HepG2 (cell line): ENCODE measurements around the gene GFPT2. TPM values are rescaled to one million over a fixed set of nuclear protein-coding genes. Genes with fewer than 3 reads are reported as not detected.

ENCODE experiments used
- GATAD2A ChIP-seq: IDR thresholded peaks from 2 replicates; pipeline ENCODE4 v1.6.1; 2016
- JARID2 ChIP-seq: sonication (generic); formaldehyde crosslinking; IDR thresholded peaks from 2 replicates; pipeline ENCODE4 v1.8.1; 2023; ENCODE audit warnings: missing genetic modification reagents, inconsistent platforms; ENCODE audit not compliant: insufficient replicate concordance
- MTF1 ChIP-seq: sonication (generic); formaldehyde crosslinking; IDR thresholded peaks from 2 replicates; pipeline ENCODE4 v1.5.0; 2020; ENCODE audit warnings: missing genetic modification reagents
- NBN ChIP-seq: fragments of 450-650 bp; conservative IDR thresholded peaks from 2 replicates; pipeline ENCODE4 v1.6.1; 2017
- PLRG1 ChIP-seq: fragments of 450-650 bp; conservative IDR thresholded peaks from 2 replicates; pipeline ENCODE4 v1.6.1; 2016
- SP140L ChIP-seq: sonication (generic); formaldehyde crosslinking; IDR thresholded peaks from 2 replicates; pipeline ENCODE4 v1.4.0; 2020; ENCODE audit warnings: missing genetic modification reagents, borderline replicate concordance
- ZC3H4 ChIP-seq: sonication (generic); formaldehyde crosslinking; IDR thresholded peaks from 2 replicates; pipeline ENCODE4 v1.4.0; 2020; ENCODE audit warnings: missing genetic modification reagents, borderline replicate concordance
- ZFY ChIP-seq: sonication (generic); formaldehyde crosslinking; IDR thresholded peaks from 2 replicates; pipeline ENCODE4 v1.4.0; 2020; ENCODE audit warnings: missing genetic modification reagents
- ZNF160 ChIP-seq: sonication (generic); formaldehyde crosslinking; IDR thresholded peaks from 2 replicates; pipeline ENCODE4 v1.8.0; 2022; ENCODE audit warnings: mild to moderate bottlenecking, inconsistent platforms, missing genetic modification reagents
- ZNF33B ChIP-seq: sonication (generic); formaldehyde crosslinking; IDR thresholded peaks from 2 replicates; pipeline ENCODE4 v1.5.1; 2020; ENCODE audit warnings: mild to moderate bottlenecking, missing genetic modification reagents
- ZNF350 ChIP-seq: sonication (generic); formaldehyde crosslinking; IDR thresholded peaks from 2 replicates; pipeline ENCODE4 v1.4.0; 2020; ENCODE audit warnings: mild to moderate bottlenecking, low read depth, missing genetic modification reagents, borderline replicate concordance
- ZNF562 ChIP-seq: sonication (generic); formaldehyde crosslinking; IDR thresholded peaks from 2 replicates; pipeline ENCODE4 v1.8.0; 2022; ENCODE audit warnings: missing genetic modification reagents, borderline replicate concordance
- ZNF570 ChIP-seq: sonication (generic); formaldehyde crosslinking; IDR thresholded peaks from 2 replicates; pipeline ENCODE4 v1.4.0; 2020; ENCODE audit warnings: mild to moderate bottlenecking, missing genetic modification reagents, borderline replicate concordance
- ZNF768 ChIP-seq: sonication (generic); formaldehyde crosslinking; IDR thresholded peaks from 2 replicates; pipeline ENCODE4 v1.4.0; 2020; ENCODE audit warnings: missing genetic modification reagents
- ZNF780A ChIP-seq: sonication (generic); formaldehyde crosslinking; IDR thresholded peaks from 2 replicates; pipeline ENCODE4 v1.8.0; 2022; ENCODE audit warnings: mild to moderate bottlenecking, missing genetic modification reagents, moderate library complexity
- ZNF782 ChIP-seq: sonication (generic); formaldehyde crosslinking; IDR thresholded peaks from 2 replicates; pipeline ENCODE4 v1.4.0; 2020; ENCODE audit warnings: missing genetic modification reagents, mild to moderate bottlenecking, borderline replicate concordance
- polyA plus RNA-seq, 8 experiments: library from polyadenylated mRNA; depleted of rRNA in 3 of 8; stranded (reverse) in 7 of 8; unstranded in 1 of 8; fragments of >200 nt; fragmentation: Illumina TruSeq in 4 of 8; extraction: Trizol in 4 of 8; gene quantifications; 2 replicates each; pipeline versions ENCODE4 v1.2.1 to v1.2.3, GENCODE V29; 2011 to 2016; ENCODE audit warnings: low read depth in 4 of 8, missing spikeins in 1 of 8, mixed read lengths in 1 of 8; ENCODE audit not compliant: insufficient read depth in 1 of 8
- total RNA-seq, 5 experiments: library from RNA; depleted of rRNA; stranded (reverse); fragments of >200 nt; fragmentation: Illumina TruSeq; extraction: Trizol; gene quantifications; 2 replicates each; pipeline ENCODE4 v1.2.3, GENCODE V29; 2016; ENCODE audit warnings: low read depth in 1 of 5
- TF ChIP-seq, protein P1 (sequence below): sonication (generic); formaldehyde crosslinking; IDR thresholded peaks from 2 replicates; pipeline ENCODE4 v1.8.1; 2022; ENCODE audit warnings: mild to moderate bottlenecking, missing genetic modification reagents
- TF ChIP-seq, protein P2 (sequence below): sonication (generic); formaldehyde crosslinking; IDR thresholded peaks from 2 replicates; pipeline ENCODE4 v1.5.0; 2020; ENCODE audit warnings: missing genetic modification reagents, mild to moderate bottlenecking, borderline replicate concordance
- TF ChIP-seq, protein P3 (sequence below): sonication (generic); formaldehyde crosslinking; IDR thresholded peaks from 2 replicates; pipeline ENCODE4 v1.4.0; 2020; ENCODE audit warnings: missing genetic modification reagents, borderline replicate concordance
- TF ChIP-seq, protein P4 (sequence below): sonication (generic); formaldehyde crosslinking; IDR thresholded peaks from 2 replicates; pipeline ENCODE4 v1.4.0; 2020; ENCODE audit warnings: missing genetic modification reagents
- TF ChIP-seq, protein P5 (sequence below): conservative IDR thresholded peaks from 2 replicates; pipeline ENCODE4 v1.6.1; 2018; ENCODE audit warnings: missing genetic modification reagents
- TF ChIP-seq, protein P6 (sequence below): sonication (generic); formaldehyde crosslinking; IDR thresholded peaks from 2 replicates; pipeline ENCODE4 v1.8.0; 2022; ENCODE audit warnings: low read depth, missing genetic modification reagents

Gene GFPT2
- total and polyA plus RNA-seq, 2 of the 13 experiments (the other 11 are each of a cell fraction or from before 2014, with no cell fraction given): 0.18 TPM

DNA sequence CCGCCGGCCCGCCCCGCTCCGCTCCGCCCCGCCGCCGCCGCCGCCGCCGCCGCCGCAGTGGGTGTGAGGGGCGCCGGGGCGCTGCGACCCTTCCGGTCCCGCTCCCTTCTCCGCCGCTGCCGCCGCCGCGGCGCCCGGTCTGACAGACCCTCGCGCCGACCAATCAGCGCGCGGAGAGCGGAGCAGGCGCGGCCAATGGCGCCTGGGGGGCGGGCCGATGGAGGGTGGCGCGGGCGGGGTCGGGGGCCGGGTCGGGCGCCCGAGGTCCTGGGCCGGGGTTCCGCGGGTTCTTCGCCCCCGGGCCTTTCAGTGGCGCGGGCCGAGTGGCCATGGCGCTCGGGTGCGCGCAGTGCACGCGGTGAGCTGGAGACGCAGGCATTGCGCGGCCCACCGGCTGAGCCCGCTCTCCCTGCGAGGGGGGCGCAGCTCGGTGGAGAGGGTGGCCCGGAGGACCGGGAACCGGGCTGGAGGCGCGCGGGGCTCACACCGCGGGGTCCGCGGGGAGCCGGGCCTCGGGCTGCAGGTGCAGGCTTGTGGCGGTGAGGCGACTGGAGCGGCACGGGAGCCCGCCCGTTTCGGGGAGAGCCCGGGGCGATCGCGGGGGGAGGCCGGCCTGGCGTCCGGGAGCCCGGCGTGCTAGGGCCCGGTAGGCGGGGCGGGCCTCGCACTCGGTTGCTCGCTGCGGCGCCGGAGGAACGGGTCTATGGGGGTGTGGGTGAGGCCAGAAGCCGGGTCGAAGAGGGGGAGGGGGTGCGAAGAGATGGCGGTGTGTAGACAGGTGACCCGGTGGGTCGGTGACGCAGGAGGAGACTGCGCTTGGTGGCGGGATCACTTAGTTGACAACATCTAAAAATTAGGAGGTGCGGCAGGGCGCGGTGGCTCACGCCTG, 60.9 kb downstream of the GFPT2 start, which contains the start of gene MAPK9 (continued):
- TF ChIP-seq ZNF350 (CRISPR knock-in tag) (no peak), ZNF562 (no peak), ZNF33B (CRISPR knock-in tag) (no peak), NBN (no peak), ZFY (CRISPR knock-in tag) (peak; percentile 91), ZNF570 (no peak), ZNF780A (CRISPR knock-in tag) (no peak), ZNF782 (CRISPR knock-in tag) (no peak), PLRG1 (no peak), ZNF768 (CRISPR knock-in tag) (peak; percentile 38; the same call in 1 of the 2 replicates), ZNF160 (CRISPR knock-in tag) (no peak), MTF1 (CRISPR knock-in tag) (no peak), JARID2 (CRISPR knock-in tag) (no peak), GATAD2A (CRISPR knock-in tag) (no peak), SP140L (no peak), ZC3H4 (CRISPR knock-in tag) (no peak)
- TF ChIP-seq, protein P1, sequence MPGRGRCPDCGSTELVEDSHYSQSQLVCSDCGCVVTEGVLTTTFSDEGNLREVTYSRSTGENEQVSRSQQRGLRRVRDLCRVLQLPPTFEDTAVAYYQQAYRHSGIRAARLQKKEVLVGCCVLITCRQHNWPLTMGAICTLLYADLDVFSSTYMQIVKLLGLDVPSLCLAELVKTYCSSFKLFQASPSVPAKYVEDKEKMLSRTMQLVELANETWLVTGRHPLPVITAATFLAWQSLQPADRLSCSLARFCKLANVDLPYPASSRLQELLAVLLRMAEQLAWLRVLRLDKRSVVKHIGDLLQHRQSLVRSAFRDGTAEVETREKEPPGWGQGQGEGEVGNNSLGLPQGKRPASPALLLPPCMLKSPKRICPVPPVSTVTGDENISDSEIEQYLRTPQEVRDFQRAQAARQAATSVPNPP: 0 out of 2 replicates have a peak, but pooled peaks have one; percentile 22
- TF ChIP-seq, protein P2, sequence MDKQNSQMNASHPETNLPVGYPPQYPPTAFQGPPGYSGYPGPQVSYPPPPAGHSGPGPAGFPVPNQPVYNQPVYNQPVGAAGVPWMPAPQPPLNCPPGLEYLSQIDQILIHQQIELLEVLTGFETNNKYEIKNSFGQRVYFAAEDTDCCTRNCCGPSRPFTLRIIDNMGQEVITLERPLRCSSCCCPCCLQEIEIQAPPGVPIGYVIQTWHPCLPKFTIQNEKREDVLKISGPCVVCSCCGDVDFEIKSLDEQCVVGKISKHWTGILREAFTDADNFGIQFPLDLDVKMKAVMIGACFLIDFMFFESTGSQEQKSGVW (CRISPR knock-in tag): no peak
- TF ChIP-seq, protein P3, sequence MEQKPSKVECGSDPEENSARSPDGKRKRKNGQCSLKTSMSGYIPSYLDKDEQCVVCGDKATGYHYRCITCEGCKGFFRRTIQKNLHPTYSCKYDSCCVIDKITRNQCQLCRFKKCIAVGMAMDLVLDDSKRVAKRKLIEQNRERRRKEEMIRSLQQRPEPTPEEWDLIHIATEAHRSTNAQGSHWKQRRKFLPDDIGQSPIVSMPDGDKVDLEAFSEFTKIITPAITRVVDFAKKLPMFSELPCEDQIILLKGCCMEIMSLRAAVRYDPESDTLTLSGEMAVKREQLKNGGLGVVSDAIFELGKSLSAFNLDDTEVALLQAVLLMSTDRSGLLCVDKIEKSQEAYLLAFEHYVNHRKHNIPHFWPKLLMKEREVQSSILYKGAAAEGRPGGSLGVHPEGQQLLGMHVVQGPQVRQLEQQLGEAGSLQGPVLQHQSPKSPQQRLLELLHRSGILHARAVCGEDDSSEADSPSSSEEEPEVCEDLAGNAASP (CRISPR knock-in tag): no peak
- TF ChIP-seq, protein P4, sequence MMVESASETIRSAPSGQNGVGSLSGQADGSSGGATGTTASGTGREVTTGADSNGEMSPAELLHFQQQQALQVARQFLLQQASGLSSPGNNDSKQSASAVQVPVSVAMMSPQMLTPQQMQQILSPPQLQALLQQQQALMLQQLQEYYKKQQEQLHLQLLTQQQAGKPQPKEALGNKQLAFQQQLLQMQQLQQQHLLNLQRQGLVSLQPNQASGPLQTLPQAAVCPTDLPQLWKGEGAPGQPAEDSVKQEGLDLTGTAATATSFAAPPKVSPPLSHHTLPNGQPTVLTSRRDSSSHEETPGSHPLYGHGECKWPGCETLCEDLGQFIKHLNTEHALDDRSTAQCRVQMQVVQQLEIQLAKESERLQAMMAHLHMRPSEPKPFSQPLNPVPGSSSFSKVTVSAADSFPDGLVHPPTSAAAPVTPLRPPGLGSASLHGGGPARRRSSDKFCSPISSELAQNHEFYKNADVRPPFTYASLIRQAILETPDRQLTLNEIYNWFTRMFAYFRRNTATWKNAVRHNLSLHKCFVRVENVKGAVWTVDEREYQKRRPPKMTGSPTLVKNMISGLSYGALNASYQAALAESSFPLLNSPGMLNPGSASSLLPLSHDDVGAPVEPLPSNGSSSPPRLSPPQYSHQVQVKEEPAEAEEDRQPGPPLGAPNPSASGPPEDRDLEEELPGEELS (CRISPR knock-in tag): no peak
- TF ChIP-seq, protein P5, sequence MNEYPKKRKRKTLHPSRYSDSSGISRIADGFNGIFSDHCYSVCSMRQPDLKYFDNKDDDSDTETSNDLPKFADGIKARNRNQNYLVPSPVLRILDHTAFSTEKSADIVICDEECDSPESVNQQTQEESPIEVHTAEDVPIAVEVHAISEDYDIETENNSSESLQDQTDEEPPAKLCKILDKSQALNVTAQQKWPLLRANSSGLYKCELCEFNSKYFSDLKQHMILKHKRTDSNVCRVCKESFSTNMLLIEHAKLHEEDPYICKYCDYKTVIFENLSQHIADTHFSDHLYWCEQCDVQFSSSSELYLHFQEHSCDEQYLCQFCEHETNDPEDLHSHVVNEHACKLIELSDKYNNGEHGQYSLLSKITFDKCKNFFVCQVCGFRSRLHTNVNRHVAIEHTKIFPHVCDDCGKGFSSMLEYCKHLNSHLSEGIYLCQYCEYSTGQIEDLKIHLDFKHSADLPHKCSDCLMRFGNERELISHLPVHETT: peak; percentile 63; the same call in 1 of the 2 replicates
- TF ChIP-seq, protein P6, sequence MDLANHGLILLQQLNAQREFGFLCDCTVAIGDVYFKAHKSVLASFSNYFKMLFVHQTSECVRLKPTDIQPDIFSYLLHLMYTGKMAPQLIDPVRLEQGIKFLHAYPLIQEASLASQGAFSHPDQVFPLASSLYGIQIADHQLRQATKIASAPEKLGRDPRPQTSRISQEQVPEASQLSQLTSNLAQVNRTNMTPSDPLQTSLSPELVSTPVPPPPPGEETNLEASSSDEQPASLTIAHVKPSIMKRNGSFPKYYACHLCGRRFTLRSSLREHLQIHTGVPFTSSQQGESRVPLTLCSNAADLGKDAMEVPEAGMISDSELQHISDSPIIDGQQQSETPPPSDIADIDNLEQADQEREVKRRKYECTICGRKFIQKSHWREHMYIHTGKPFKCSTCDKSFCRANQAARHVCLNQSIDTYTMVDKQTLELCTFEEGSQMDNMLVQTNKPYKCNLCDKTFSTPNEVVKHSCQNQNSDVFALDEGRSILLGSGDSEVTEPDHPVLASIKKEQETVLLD (CRISPR knock-in tag): peak; percentile 15; the same call in 1 of the 2 replicates
